GM23338 (cell line): ENCODE measurements around the gene YWHAH.

ENCODE experiments used
- CREB1 ChIP-seq: fragments of 250-450 bp; sonication (Bioruptor Pico); IDR thresholded peaks from 2 replicates; pipeline ENCODE4 v1.5.0; 2020; ENCODE audit warnings: low read depth, mild to moderate bottlenecking, moderate library complexity
- CTCF ChIP-seq, 2 experiments: fragments of 200-600 bp in 1 of 2; sonication (generic) in 1 of 2; conservative IDR thresholded peaks; 2 replicates each; pipeline versions ENCODE4 v1.5.1 to v1.6.1; 2016 to 2017; ENCODE audit warnings: antibody characterized with exemption in 2 of 2, low read depth in 2 of 2, mild to moderate bottlenecking in 2 of 2, moderate library complexity in 1 of 2
- ETS1 ChIP-seq: IDR thresholded peaks from 2 replicates; pipeline ENCODE4 v1.6.1; 2016; ENCODE audit warnings: antibody characterized with exemption
- EZH2 ChIP-seq: fragments of 200-600 bp; sonication (generic); IDR thresholded peaks from one replicate; pipeline ENCODE4 v1.8.0; 2017; ENCODE audit warnings: antibody characterized with exemption, mild to moderate bottlenecking, low read depth; ENCODE audit not compliant: unreplicated experiment
- POLR2AphosphoS5 ChIP-seq: IDR thresholded peaks from 2 replicates; pipeline ENCODE4 v1.6.1; 2016; ENCODE audit warnings: antibody characterized with exemption, low read depth

GRCh38 chr22:31995046-31995445 is 50.7 kb downstream of the YWHAH start:
- TF ChIP-seq EZH2 (no peak), CTCF (conservative IDR thresholded peaks at IDR 0.05; ENCODE audit: low read depth in 2 of 2) (peak; percentile 47 to 61), ETS1 (no peak), POLR2AphosphoS5 (no peak), CREB1 (CRISPR knock-in tag) (no peak)
